Esophagus (tissue), 2 donors: ENCODE results near the gene NR3C1. TPM values are rescaled to one million over a fixed set of nuclear protein-coding genes. Genes with fewer than 3 reads are reported as not detected.
"Not testable (repeated sequence)": the region's sequence is repeated elsewhere in the genome, so short reads cannot be mapped to it uniquely, and the experiment has no call there.

ENCODE experiments used
- H3K27ac ChIP-seq, 2 donors: one replicate each; pipeline ENCODE4 v1.5.1; 2013; ENCODE audit warnings: low read depth in 2 of 2, mild to moderate bottlenecking in 2 of 2, inconsistent platforms in 1 of 2, low read length in 1 of 2, moderate library complexity in 1 of 2
- H3K27me3 ChIP-seq, 2 donors: one replicate each; pipeline ENCODE4 v1.6.1; 2013; ENCODE audit warnings: low read length in 2 of 2, control low read depth in 1 of 2, mild to moderate bottlenecking in 1 of 2; ENCODE audit not compliant: insufficient read depth in 2 of 2, control insufficient read depth in 1 of 2
- H3K36me3 ChIP-seq, 2 donors: one replicate each; pipeline ENCODE4 v1.6.1; 2013; ENCODE audit warnings: low read length in 1 of 2; ENCODE audit not compliant: control insufficient read depth in 2 of 2, insufficient read depth in 2 of 2
- H3K4me1 ChIP-seq, 2 donors: one replicate each; pipeline ENCODE4 v1.6.1; 2013; ENCODE audit warnings: low read length in 1 of 2; ENCODE audit not compliant: control insufficient read depth in 2 of 2, insufficient read depth in 2 of 2
- H3K4me3 ChIP-seq, 2 donors: one replicate each; pipeline ENCODE4 v1.5.1; 2013; ENCODE audit warnings: low read length in 2 of 2, mild to moderate bottlenecking in 2 of 2, low read depth in 1 of 2, moderate library complexity in 1 of 2
- H3K9me3 ChIP-seq, 2 donors: one replicate each; pipeline ENCODE4 v1.6.1; 2013; ENCODE audit warnings: mild to moderate bottlenecking in 2 of 2, low read depth in 1 of 2, low read length in 1 of 2, moderate library complexity in 1 of 2; ENCODE audit not compliant: control insufficient read depth in 2 of 2, insufficient read depth in 1 of 2
- WGBS, 2 donors: extraction: QIAGEN DNeasy Blood & Tissue Kit; methylation state at CpG; one replicate each; pipeline ENCODE4 v1.1.7; 2013; 5-methylcytosine and 5-hydroxymethylcytosine counted together
- polyA plus RNA-seq, 2 donors: library from polyadenylated mRNA; stranded (reverse); fragments of 200-250 nt; gene quantifications; one replicate each; pipeline ENCODE4 v1.2.3, GENCODE V29; 2013
- donor health status: healthy with polysubstance abuse.
- donor health status: Bipolar disorder and iron deficiency.

Gene NR3C1
- polyA plus RNA-seq, 2 donors = 8.6 to 10.7 TPM

DNA sequence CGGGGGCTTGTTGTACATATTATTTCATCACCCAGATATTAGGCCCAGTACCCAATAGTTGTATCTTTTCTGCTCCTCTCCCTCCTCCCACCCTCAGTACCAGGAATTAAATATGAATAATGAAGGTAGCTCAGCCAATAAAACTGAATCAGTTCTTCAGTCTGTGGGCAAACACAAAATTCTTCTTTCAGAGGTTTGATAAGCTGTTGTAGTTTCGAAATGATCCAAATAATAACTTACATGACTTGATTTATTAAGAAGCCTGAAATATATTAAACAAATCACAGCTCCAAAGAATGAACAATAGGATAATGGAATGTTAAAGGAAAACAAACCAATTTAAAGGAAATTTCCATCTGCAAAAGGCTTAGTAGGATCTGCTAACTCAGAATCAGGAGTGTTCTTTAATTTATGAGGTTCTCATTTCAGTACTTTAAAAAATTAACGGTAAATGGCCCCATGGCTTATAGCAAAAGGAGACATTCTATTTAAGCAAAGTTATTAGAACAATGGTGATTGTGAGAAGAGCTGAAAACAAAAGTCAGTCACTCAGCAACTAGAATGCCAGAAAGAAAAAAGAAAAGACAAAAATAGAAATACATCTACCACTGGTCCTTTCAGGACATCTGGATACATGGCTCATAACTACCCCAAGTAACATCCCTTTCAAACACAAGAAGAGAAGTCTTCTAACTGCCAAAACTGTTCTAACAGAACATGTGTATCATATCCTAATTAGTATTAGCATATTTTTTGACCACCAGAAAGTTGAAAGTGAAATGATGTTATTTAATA is 62.4 kb downstream of the NR3C1 start:
- H3K9me3 ChIP-seq = no peaks in the 10 kb centered on the region
- H3K4me3 ChIP-seq = no peak overlapping the region
- H3K27me3 ChIP-seq = no peaks in the 10 kb centered on the region
- H3K4me1 ChIP-seq = no peaks in the 10 kb centered on the region
- no peak overlapping the region for H3K27ac ChIP-seq
- 68 to 80% methylated on average over 3 of the region's 3 CpGs for WGBS, 2 donors
- H3K36me3 ChIP-seq = no peaks in the 10 kb centered on the region

DNA sequence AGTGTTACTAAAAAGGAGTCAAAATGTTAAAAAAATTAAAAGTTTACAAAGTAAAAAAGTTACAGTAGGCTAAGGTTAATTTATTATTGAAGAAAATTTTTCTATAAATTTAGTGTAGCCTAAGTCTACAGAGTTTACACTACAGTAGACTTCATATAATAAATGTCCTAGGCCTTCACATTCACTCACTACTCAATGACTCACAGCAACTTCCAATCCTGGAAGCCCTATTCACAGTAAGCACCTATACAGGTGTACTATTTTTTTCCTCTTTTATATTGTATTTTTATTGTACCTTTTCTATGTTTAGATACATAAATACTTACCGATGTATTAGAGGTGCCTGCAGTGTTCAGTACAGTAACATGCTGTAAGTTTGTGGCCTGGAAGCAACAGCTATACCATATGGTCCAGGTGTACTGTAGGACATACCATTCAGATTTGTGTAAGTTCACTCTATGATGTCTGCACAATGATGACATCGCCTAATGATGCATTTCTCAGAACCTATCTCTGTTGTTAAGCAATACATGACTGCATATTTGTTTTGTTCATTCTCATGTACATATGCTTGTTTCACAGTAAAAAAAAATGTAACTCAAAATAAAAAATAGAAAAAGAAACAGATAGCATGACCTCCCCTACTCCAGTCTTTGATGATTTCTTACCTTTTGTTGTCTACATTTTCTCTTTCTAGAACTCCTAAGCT is 64.7 kb downstream of the NR3C1 start:
- no peaks in the 10 kb centered on the region for H3K27me3 ChIP-seq
- H3K9me3 ChIP-seq = no peaks in the 10 kb centered on the region
- no peak overlapping the region for H3K4me3 ChIP-seq
- H3K36me3 ChIP-seq = no peaks in the 10 kb centered on the region
- 95 to 99% methylated on average over 2 of the region's 2 CpGs for WGBS, 2 donors
- H3K4me1 ChIP-seq = no peaks in the 10 kb centered on the region
- H3K27ac ChIP-seq = no peak overlapping the region

DNA sequence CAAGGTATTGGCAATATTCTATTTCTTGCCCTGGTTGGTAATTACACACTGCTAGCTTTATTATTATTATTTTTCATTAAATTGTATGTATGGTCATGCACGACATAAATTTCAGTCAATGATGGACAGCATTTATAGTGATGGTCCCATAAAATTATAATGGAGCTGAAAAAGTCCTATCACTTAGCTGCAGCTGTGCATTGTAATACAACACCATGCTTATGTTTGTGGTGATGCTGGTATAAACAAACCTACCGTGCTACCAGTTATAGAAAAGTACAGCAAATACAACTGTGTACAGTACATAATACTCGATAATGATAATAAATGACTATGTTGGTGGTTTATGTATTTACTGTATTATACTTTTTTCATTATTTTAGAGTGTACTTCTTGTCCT is 65.5 kb downstream of the NR3C1 start:
- H3K27ac ChIP-seq = no peak overlapping the region
- H3K36me3 ChIP-seq = no peaks in the 10 kb centered on the region
- no peaks in the 10 kb centered on the region for H3K9me3 ChIP-seq
- H3K27me3 ChIP-seq = no peaks in the 10 kb centered on the region
- no peak overlapping the region for H3K4me3 ChIP-seq
- WGBS, 2 donors = 81 to 86% methylated on average over 3 of the region's 3 CpGs
- no peaks in the 10 kb centered on the region for H3K4me1 ChIP-seq

- Histone ChIP-seq H3K9me3 (no peaks in the 10 kb centered on the region), H3K4me3 (no peak overlapping the region), H3K27ac (no peak overlapping the region), H3K27me3 (no peaks in the 10 kb centered on the region), H3K4me1 (no peaks in the 10 kb centered on the region), H3K36me3 (no peaks in the 10 kb centered on the region)
- WGBS, 2 donors = 86 to 90% methylated on average over 6 of the region's 6 CpGs
Observed at GRCh38 chr5:143336485-143336884, 67.0 kb downstream of the NR3C1 start.

DNA sequence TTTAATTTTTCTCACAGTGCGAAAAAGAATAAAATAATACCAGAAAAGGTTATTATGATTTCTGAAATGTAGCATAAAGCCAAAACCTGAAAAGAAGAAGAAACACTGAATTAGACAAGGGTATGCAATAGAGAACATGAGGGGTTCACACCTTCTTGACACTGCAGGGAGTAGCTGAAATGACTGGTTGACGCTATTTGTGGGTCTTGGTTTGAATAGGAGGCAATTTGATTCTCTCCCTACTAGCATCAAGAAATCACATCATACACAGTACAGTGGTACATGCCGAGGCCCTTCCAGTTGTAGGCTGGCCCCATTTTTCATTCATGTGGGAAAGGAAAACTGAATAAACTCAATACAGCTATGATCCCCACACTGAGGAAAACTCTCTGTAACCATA is 68.6 kb downstream of the NR3C1 start:
- no peak overlapping the region for H3K4me3 ChIP-seq
- H3K27ac ChIP-seq = no peak overlapping the region
- no peaks in the 10 kb centered on the region for H3K9me3 ChIP-seq
- WGBS, 2 donors = 88% methylated on average over 3 of the region's 3 CpGs
- no peaks in the 10 kb centered on the region for H3K27me3 ChIP-seq
- H3K4me1 ChIP-seq = no peaks in the 10 kb centered on the region
- no peaks in the 10 kb centered on the region for H3K36me3 ChIP-seq

- not testable (repeated sequence) for H3K4me3 ChIP-seq
Observed at GRCh38 chr5:143334380-143334779, 69.1 kb downstream of the NR3C1 start.

GRCh38 chr5:143331956-143332355 is 71.5 kb downstream of the NR3C1 start:
- H3K36me3 ChIP-seq = no peaks in the 10 kb centered on the region
- no peaks in the 10 kb centered on the region for H3K9me3 ChIP-seq
- no peak overlapping the region for H3K27ac ChIP-seq
- H3K27me3 ChIP-seq = no peaks in the 10 kb centered on the region
- peaks cover 0 to 2% of the 10 kb centered on the region in 2 donors for H3K4me1 ChIP-seq
- 86 to 88% methylated on average over 1 of the region's 1 CpG for WGBS, 2 donors
- no peak overlapping the region for H3K4me3 ChIP-seq

More at GRCh38 chr5:143334380-143334779, 69.1 kb downstream of the NR3C1 start:
- H3K4me1 ChIP-seq, H3K36me3 ChIP-seq, H3K27ac ChIP-seq, H3K9me3 ChIP-seq, H3K27me3 ChIP-seq: not testable (repeated sequence)
- WGBS, 2 donors = 83% methylated on average over 3 of the region's 3 CpGs

DNA sequence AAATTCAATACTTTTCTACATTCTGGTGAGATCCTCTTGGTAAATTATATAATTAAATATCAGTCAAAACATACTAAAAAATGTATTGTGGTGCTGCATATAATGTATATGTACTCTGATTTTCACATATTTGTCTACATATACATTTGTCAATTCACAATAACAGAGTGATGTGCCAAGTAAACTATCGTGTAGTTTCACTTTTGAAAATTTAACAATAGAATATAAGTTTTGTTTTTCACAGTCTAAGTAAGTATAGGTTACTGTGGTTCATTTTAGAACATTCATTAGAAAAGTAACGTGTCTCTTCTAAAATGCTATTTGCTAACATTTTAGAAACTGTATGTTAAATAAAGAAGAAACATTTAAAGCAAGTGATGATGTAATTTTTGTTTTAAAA is 73.6 kb downstream of the NR3C1 start:
- Histone ChIP-seq H3K4me1 (peaks cover 0 to 2% of the 10 kb centered on the region in 2 donors), H3K36me3 (no peaks in the 10 kb centered on the region), H3K27me3 (no peaks in the 10 kb centered on the region), H3K27ac (no peak overlapping the region), H3K9me3 (no peaks in the 10 kb centered on the region), H3K4me3 (no peak overlapping the region)
- 63 to 65% methylated on average over 2 of the region's 2 CpGs for WGBS, 2 donors

GRCh38 chr5:143328589-143329220 is 74.8 kb downstream of the NR3C1 start:
- no peak overlapping the region for H3K27ac ChIP-seq
- no peaks in the 10 kb centered on the region for H3K27me3 ChIP-seq
- WGBS, 2 donors = 91 to 93% methylated on average over 5 of the region's 5 CpGs

More at GRCh38 chr5:143328589-143329220, 74.8 kb downstream of the NR3C1 start:
- Histone ChIP-seq H3K9me3 (no peaks in the 10 kb centered on the region), H3K36me3 (no peaks in the 10 kb centered on the region), H3K4me3 (no peak overlapping the region), H3K4me1 (peaks cover 0 to 2% of the 10 kb centered on the region in 2 donors)
